OCI-LY1 (cell line): ENCODE results near the gene NADK2.

Experiments used
- H2AFZ ChIP-seq: fragments of 200-600 bp; sonication (generic), shearing (Covaris generic); 2 replicates; pipeline ENCODE4 v1.6.0; 2014; ENCODE audit warnings: antibody characterized with exemption, mild to moderate bottlenecking, low read length
- H3F3A ChIP-seq: fragments of 200-600 bp; sonication (generic), shearing (Covaris generic); 2 replicates; pipeline ENCODE4 v1.6.0; 2014; ENCODE audit warnings: mild to moderate bottlenecking, antibody characterized with exemption, low read length, moderate library complexity; ENCODE audit not compliant: insufficient read depth
- H3K27ac ChIP-seq: fragments of 200-600 bp; sonication (generic); 2 replicates; pipeline ENCODE4 v1.5.1; 2014; ENCODE audit warnings: low read length, mixed run types, mild to moderate bottlenecking, low read depth; ENCODE audit not compliant: poor library complexity, severe bottlenecking
- H3K27me3 ChIP-seq: fragments of 200-600 bp; sonication (generic); 2 replicates; pipeline ENCODE4 v1.6.0; 2014; ENCODE audit warnings: antibody characterized with exemption, mild to moderate bottlenecking, low read length, moderate library complexity; ENCODE audit not compliant: insufficient read depth
- H3K36me3 ChIP-seq: fragments of 200-600 bp; sonication (generic); 2 replicates; pipeline ENCODE4 v1.6.1; 2014; ENCODE audit warnings: mild to moderate bottlenecking, antibody characterized with exemption, low read length, moderate library complexity, mixed read lengths; ENCODE audit not compliant: insufficient read depth
- H3K4me1 ChIP-seq: fragments of 200-600 bp; sonication (generic); 2 replicates; pipeline ENCODE4 v1.5.1; 2014; ENCODE audit warnings: mild to moderate bottlenecking, low read length, moderate library complexity; ENCODE audit not compliant: insufficient read depth, severe bottlenecking
- H3K4me2 ChIP-seq: fragments of 200-600 bp; sonication (generic), shearing (Covaris generic); 2 replicates; pipeline ENCODE4 v1.6.1; 2014; ENCODE audit warnings: low read length
- H3K4me3 ChIP-seq: fragments of 200-600 bp; sonication (generic); 2 replicates; pipeline ENCODE4 v1.5.1; 2014; ENCODE audit warnings: low read length, low read depth, mild to moderate bottlenecking, mixed read lengths; ENCODE audit not compliant: poor library complexity, severe bottlenecking
- H3K79me2 ChIP-seq: fragments of 200-600 bp; shearing (Covaris generic); 2 replicates; pipeline ENCODE4 v1.6.1; 2016; ENCODE audit warnings: mixed run types, low read length, mixed read lengths; ENCODE audit not compliant: insufficient read depth
- H3K9ac ChIP-seq: fragments of 200-600 bp; sonication (generic), shearing (Covaris generic); 2 replicates; pipeline ENCODE4 v1.6.1; 2014; ENCODE audit warnings: mild to moderate bottlenecking, low read length, mixed read lengths
- H3K9me2 ChIP-seq: fragments of 200-600 bp; sonication (generic), shearing (Covaris generic); 2 replicates; pipeline ENCODE4 v1.6.1; 2014; ENCODE audit warnings: low read depth, mild to moderate bottlenecking, low read length, mixed read lengths
- H3K9me3 ChIP-seq: fragments of 200-600 bp; shearing (Covaris generic); 2 replicates; pipeline ENCODE4 v1.6.1; 2014; ENCODE audit warnings: low read length, mixed read lengths
- H4K20me1 ChIP-seq: fragments of 200-600 bp; sonication (generic), shearing (Covaris generic); 2 replicates; pipeline ENCODE4 v1.6.0; 2016; ENCODE audit warnings: mild to moderate bottlenecking, low read length; ENCODE audit not compliant: insufficient read depth
- CTCF ChIP-seq: fragments of 200-600 bp; sonication (generic), shearing (Covaris generic); IDR thresholded peaks from 2 replicates; pipeline ENCODE4 v1.5.1; 2017; ENCODE audit warnings: mild to moderate bottlenecking, antibody characterized with exemption, low read length, moderate library complexity, mixed read lengths
- EZH2 ChIP-seq: fragments of 200-600 bp; sonication (generic), shearing (Covaris generic); IDR thresholded peaks from 2 replicates; pipeline ENCODE4 v1.8.0; 2017; ENCODE audit warnings: borderline replicate concordance, mixed run types, mild to moderate bottlenecking, antibody characterized with exemption, low read length, moderate library complexity, mixed read lengths

The NADK2 gene

GRCh38 chr5:36214436-36214835 lies 27.3 kb downstream of the NADK2 start:
- Histone ChIP-seq H3K4me2 (no peak overlapping the region), H3K9me3 (no peaks in the 10 kb centered on the region), H3K9me2 (no peaks in the 10 kb centered on the region), H3K27ac (no peak overlapping the region), H3K36me3 (peaks cover 11% of the 10 kb centered on the region; the same call in 1 of the 2 replicates), H2AFZ (no peak overlapping the region), H3K4me1 (peaks cover 10% of the 10 kb centered on the region), H4K20me1 (no peaks in the 10 kb centered on the region), H3K27me3 (no peaks in the 10 kb centered on the region), H3K79me2 (no peaks in the 10 kb centered on the region), H3K9ac (no peak overlapping the region), H3F3A (no peaks in the 10 kb centered on the region), H3K4me3 (no peak overlapping the region)
- peak; percentile 35; the same call in 1 of the 2 replicates for TF ChIP-seq CTCF
- TF ChIP-seq EZH2 = no peak

GRCh38 chr5:36209664-36210063 lies 32.1 kb downstream of the NADK2 start:
- Histone ChIP-seq H3K4me3 (no peak overlapping the region), H3F3A (no peaks in the 10 kb centered on the region), H3K27ac (no peak overlapping the region), H3K9me2 (no peaks in the 10 kb centered on the region), H3K4me1 (no peaks in the 10 kb centered on the region), H3K27me3 (no peaks in the 10 kb centered on the region), H3K36me3 (peaks cover 9% of the 10 kb centered on the region; the same call in 1 of the 2 replicates), H4K20me1 (no peaks in the 10 kb centered on the region), H3K4me2 (no peak overlapping the region), H3K9me3 (no peaks in the 10 kb centered on the region), H3K9ac (no peak overlapping the region), H3K79me2 (no peaks in the 10 kb centered on the region), H2AFZ (no peak overlapping the region)
- TF ChIP-seq EZH2 (no peak), CTCF (no peak)

- no peaks in the 10 kb centered on the region for H4K20me1 ChIP-seq
- no peak overlapping the region for H3K4me2 ChIP-seq
Measured at GRCh38 chr5:36208786-36209185, 32.9 kb downstream of the NADK2 start.

More at GRCh38 chr5:36208786-36209185, 32.9 kb downstream of the NADK2 start:
- no peaks in the 10 kb centered on the region for H3K9me3 ChIP-seq
- H3K9me2 ChIP-seq = no peaks in the 10 kb centered on the region
- H3K4me3 ChIP-seq = no peak overlapping the region
- peaks cover 9% of the 10 kb centered on the region; the same call in 1 of the 2 replicates for H3K36me3 ChIP-seq
- no peaks in the 10 kb centered on the region for H3F3A ChIP-seq
- no peaks in the 10 kb centered on the region for H3K27me3 ChIP-seq
- no peak overlapping the region for H3K9ac ChIP-seq
- no peaks in the 10 kb centered on the region for H3K4me1 ChIP-seq
- H3K79me2 ChIP-seq = no peaks in the 10 kb centered on the region
- no peak for TF ChIP-seq CTCF
- TF ChIP-seq EZH2 = no peak
- no peak overlapping the region for H2AFZ ChIP-seq
- H3K27ac ChIP-seq = no peak overlapping the region
